T-helper 9 cell (primary cell): ENCODE measurements around the gene LYPLA2.
A peak's percentile ranks its signal among the peaks of the same experiment; 100 is the strongest.
"Not testable (repeated sequence)": the region's sequence is repeated elsewhere in the genome, so short reads cannot be mapped to it uniquely, and the experiment has no call there.

Experiments used
- DNase-seq: peaks from one replicate; pipeline ENCODE4 v3.0.0-alpha.2; 2020

Gene LYPLA2

DNA sequence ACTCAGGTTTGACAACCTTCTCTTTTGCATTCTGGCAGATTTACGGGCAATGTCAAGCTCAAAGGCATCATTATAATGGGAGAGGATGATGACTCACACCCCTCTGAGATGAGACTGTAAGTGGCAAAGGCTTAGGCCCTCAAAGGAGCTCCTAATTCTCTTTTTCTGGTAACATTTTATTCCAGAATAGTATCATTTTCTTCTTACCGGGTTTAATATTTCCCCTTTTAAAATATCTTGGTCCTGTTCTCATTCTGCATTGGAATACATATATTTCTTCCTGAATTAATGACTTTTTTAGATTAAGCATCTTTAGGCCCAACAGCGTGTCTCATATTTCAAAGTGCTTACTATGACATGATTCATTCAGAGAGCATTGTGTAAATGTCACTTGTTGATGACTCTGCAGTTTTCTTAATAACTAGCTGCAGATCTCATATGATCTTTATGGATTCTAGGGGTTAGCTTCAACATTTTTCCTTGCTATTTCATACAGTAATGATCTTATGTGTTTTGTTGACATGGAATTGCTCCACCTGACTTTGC, 11.0 kb upstream of the LYPLA2 start:
- no peak for DNase-seq

DNA sequence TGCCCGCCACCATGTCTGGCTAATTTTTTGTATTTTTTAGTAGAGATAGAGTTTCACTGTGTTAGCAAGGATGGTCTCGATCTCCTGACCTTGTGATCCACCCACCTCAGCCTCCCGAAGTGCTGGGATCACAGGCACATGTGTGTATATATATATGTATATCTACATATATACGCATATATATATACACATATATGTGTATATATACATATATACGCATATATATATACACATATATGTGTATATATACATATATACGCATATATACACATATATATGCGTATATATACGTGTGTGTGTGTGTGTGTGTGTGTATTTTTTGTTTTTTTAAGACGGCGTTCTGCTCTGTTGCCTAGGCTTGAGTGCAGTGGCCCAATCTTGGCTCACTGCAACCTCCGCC, 7.8 kb upstream of the LYPLA2 start:
- not testable (repeated sequence) for DNase-seq

DNA sequence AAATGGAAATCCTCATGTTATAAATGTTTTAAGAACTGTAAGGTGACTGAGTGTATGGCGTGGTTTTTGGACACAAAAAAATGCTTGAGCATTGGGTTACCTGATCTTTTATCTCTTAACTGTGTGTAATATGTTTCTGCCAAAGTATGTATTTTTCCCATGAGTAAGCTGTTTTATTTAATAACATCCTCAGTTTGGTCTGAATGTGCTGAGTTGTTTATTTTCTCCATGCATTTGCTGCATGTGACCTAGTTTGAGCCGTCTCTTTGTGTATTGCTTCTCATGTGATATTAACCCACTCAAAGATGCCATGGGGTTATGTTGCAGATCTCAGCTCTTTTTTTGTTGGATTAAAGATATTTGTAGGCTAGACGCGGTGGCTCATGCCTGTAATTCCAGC, 6.1 kb upstream of the LYPLA2 start:
- DNase-seq, result no peak

DNA sequence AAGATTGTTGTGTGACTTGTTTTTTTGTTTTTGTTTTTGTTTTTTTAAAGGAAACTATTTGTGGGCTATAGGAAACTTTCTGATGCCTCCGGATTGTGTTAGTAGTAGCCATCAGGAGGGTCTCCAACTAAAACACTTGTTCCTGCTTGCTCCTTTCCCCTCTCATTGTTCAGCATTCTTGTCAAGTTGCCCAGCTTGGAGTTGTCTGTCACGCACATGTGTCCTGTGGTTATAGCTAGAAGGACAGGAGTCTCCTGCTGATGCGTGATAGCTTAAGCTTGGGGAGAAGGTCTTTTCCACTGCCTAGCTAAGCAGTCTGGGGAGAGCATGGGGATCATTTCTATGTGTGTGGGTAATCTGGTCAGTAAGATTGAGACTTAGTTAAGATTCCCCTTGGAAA, 3.2 kb upstream of the LYPLA2 start:
- DNase-seq, result no peak

DNA sequence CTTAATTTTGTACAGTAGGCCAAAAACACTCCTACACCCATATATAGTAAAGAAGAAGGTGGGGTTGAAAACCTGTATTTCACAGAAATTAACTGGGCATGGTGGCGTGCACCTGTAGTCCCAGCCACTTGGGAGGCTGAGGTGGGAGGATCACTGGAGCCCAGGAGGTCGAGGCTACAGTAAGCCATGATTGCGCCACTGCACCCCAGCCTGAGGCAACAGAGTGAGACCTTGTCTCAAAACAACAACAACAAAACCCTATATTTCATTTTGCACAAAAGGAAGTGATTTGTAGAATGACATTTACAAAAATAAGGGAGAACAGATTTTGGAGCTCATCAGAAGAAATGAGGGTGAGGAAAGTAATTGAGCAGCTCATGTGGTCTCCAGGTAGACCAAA, 2.2 kb upstream of the LYPLA2 start:
- DNase-seq, result no peak

DNA sequence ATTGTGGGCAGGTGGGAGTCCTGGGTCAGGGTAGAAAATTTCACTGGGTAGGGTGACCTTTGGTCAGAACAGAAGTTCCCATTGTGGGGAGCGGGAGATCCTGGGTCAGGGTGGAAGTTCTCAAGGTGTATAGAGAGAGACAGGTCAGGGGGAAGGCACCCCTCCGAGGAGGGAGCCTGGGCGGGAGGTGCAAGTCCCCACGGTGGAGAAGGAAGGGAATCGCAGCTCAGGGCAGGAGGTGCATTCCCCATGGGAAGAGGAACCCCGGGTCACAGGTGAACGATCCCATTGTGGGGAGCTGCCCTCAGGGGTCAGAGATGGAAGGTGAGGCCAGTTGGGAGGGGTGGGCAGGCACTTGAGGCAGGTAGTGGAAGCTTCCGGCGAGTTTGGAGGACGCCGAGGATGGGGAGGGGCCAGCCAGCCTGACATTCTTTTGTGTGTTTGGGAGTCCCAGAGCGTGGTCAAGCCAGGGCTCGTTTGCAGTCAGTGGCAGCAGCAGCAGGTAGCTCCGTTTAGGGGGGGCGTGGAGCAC, 637 bp downstream of the LYPLA2 start:
- DNase-seq, result no peak

DNA sequence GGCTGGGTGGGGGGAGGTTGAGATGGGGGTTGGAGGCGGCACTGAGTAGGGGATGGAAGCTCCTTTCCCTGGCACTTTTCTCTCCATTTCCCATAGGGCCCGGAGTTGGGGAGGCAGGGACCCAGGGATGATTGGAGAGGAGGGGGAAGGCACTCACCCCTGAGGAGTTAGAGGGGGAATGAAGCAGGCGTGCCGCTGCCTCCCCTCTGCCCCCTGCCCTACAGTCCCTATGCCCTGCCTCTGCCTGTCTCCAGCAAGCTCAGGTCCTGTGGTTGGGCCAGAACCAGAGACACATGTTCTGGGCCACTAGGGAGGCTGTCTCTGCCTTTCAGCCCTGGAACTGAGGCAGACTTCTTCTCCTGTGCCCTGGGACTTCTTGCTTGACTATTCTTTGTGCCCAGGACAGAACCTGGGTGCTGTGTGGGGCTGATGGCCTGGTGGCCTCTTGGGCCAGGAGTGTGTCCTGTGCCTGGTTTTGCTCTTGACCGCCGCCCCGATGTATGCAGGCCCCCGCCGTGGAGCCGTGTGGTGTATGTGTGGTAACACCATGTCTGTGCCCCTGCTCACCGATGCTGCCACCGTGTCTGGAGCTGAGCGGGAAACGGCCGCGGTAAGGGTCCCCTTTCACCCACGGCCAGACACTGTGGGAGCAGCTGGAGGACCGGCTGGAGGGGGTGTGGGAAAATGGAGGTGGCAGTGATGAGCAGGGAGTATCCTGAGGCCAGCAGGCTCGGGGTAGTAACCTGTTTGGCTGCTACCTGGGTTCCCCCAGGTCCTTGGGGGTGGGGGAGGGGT, 1.4 kb downstream of the LYPLA2 start:
- DNase-seq, result no peak

DNA sequence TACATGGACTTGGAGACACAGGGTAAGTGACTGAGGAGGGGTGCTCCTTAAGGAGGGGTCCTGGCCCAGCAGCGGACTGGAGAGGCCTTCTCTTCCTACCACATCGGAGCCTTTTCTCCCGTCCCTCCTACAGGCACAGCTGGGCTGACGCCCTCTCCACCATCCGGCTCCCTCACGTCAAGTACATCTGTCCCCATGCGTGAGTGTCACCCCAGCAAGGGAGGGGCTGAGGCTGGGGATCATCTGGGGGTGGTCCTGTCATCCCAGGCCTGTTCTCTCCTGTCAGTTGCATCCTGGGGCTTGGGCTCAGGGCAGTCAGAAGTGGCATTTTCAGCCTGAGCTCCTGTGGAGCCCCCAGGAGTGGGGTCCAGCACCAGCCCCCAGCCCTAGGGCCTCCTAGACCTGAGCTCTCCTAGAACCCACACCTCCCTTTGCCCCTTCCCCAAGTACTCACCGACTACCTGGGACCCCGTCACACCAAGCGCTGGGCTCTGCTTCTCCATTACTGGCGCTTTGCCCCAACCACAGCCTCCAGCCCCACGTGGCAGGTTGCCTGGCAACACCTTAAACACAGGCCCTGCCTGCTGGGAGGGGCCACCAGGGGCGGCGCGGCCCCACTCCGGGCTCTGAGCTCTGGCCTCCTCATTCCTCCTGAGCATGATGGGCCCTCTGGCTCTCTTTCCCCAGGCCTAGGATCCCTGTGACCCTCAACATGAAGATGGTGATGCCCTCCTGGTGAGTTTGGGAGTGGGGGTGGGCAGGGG, 2.3 kb downstream of the LYPLA2 start:
- DNase-seq, result no peak

DNA sequence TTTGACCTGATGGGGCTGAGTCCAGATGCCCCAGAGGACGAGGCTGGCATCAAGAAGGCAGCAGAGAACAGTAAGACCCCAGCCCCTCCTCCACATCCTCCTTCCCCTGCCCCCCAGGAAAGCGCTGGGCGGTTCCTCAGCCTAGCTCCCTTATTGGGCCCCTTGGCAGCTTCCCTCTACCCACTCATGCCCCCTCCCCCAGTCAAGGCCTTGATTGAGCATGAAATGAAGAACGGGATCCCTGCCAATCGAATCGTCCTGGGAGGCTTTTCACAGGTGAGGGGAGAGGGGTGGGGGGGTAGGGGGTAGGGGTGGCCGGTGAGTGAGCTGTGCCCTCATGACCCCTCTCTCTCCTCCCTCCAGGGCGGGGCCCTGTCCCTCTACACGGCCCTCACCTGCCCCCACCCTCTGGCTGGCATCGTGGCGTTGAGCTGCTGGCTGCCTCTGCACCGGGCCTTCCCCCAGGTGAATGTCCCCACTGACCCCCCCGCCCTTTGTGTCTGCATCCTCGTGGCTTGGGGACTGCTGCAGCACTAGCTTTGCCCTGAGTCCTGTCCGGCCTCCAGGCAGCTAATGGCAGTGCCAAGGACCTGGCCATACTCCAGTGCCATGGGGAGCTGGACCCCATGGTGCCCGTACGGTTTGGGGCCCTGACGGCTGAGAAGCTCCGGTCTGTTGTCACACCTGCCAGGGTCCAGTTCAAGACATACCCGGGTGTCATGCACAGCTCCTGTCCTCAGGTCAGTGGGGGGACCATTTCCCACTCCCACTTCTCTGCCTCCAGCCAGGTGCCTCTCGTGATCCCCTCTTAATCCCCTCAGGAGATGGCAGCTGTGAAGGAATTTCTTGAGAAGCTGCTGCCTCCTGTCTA, 3.2 kb downstream of the LYPLA2 start:
- DNase-seq, result no peak

DNA sequence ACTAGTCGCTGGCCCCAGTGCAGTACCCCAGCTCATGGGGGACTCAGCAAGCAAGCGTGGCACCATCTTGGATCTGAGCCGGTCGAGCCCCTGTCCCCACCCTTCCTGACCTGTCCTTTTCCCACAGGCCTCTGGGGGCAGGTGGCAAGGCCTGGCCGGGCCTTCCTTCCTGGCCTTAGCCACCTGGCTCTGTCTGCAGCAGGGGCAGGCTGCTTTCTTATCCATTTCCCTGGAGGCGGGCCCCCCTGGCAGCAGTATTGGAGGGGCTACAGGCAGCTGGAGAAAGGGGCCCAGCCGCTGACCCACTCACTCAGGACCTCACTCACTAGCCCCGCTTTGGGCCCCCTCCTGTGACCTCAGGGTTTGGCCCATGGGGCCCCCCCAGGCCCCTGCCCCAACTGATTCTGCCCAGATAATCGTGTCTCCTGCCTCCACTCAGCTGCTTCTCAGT, 3.8 kb downstream of the LYPLA2 start:
- not testable (repeated sequence) for DNase-seq

DNA sequence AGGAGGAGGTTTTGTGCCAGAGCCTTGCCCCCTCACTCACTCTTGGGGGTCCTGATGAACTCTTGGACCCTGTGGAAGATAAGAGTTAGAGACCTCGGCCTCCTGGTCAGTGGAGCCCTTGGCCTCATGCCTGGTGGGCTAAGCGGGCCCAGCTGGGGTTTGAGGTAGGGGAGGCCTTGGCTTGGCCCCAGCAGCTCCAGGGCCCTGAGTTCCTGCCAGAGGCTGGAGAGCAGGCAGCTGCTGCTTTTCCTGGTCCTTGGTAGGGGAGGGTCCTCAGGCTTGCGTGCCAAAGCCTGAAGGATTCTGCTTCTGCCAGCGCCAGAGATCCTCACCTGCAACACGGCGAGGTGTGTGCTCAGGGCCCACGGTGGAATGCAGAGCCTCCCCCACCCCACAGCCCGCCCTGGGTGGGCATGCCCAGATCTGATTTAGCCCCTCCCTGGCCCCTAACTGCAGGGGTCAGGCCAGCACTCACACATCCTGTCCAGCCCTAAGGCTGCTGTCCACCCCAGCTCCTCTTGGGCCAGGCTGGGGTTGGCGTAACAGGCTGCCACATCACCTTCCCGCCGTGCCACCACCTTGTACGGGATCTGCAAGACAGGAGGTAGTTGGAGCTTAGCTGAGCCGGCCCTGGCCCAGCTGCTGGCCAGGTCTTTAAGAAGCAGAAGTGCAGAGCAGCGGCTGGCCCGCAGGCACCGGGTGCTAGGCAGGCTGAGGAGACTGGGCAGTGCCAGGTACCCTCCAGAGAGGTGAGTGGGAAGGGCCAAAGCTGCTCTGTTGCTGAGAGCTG, 4.9 kb downstream of the LYPLA2 start:
- DNase-seq, result no peak

DNA sequence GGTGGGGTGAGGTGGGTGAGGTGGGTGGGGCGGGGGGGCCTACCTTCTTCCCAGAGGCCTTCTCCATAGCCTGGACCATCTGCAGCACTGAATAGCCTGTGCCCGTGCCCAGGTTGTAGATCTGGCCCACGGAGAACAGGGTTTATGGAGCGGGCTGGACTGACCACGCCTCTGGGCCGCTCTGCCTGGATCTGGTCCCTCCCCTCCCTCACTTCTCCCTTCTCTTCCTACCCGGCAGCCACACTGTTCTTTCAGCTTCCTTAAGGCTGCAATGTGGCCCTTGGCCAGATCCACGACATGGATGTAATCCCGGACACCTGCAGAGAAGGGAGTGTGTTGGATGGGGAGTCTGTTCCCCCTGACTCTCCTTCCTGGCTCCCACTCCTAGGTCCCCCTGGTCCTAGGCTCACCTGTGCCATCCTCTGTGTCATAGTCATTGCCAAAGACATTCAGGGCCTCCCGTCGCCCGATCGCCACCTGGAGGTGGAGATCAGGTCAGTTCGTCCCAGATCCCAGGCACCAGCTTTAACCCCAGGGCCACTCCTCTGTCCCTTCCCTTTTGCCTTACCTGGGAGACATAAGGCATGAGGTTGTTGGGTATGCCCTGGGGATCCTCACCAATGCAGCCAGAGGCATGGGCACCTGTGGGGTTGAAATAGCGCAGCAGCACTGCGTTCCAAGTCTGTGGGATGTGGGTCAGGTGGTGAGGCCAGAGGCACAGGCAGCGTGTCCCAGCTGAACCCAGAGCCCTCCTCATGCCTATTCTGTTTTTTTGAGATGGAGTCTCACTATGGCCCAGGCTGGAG, 5.7 kb downstream of the LYPLA2 start:
- no peak for DNase-seq

DNA sequence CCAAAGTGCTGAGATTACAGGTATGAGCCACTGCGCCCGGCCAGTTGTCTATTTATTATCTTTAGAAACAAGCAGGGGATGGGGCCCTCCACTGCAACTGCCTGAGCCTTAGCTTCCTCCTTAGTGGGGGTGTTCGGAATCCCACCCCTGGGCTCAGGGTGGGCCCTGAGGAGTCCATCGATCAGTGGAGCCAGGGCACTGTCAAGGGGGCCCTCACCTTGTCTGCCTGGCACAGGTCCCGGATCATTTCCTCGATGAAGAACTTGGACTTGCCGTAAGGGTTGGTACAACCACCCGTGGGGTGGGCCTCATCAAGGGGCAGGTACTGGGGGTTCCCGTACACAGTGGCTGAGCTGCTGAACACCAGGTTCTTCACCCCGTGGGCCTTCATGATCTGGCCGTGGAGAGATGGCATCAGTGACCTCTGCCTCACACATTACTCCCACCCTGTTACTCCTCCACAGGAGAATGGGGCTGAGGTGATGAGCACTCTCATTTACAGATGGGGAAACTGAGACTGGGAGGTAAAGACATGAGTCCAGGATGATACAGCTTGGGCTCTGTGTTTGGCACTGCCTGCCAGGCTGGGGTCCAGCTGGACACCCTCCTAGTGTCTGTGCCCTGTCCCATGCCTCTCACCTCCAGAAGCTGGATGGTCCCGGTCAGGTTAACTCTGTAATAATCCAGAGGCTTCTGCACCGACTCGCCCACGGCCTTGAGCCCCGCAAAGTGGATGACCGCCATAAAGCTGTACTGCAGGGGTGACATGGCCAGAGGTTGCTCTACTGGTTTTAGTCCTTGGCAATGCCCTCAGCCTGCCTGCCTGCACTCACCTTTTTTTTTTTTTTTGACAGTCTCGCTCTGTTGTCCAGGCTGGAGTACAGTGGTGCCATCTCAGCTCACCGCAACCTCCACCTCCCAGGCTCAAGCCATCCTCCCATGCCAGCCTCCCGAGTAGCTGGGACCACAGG, 6.8 kb downstream of the LYPLA2 start:
- no peak for DNase-seq

DNA sequence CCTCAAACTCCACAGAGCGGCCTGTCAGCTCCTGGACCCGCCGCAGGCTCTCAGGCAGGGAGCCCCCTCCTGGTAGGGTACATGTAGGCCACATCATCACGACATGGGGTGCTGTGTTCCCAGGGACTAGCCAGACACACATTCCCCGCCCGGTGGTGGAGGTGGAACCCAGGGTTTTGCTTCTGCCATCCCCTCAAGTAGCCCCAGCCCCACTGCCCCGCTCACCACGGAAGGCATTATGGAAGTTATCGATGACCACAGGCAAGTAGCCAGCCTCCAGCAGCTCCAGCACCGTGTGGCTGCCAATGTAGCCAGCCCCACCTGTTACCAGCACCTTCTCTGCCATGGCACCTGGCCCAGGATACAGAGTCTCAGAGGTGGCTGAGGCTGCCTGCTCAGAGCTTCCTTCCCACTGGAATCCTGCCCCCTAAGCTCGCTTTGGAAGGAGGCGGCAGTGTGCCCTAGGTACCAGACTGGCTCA, 7.8 kb downstream of the LYPLA2 start:
- DNase-seq, result no peak

DNA sequence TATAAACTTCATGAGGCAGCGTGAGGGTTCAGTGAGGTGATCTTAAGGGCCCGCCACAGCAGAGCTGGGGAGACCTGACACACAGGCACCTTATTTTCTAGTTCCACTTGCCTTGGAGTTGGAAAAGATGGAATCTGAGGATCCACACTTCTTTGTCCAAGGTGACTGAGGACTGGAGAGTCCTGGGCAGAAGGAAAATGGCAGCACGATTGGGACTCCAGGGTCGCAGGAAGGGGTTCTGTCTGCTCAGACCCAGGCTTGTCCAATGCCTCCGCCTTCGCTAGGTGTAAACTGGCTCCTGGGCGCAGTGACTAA, 8.3 kb downstream of the LYPLA2 start:
- DNase-seq, result no peak

DNA sequence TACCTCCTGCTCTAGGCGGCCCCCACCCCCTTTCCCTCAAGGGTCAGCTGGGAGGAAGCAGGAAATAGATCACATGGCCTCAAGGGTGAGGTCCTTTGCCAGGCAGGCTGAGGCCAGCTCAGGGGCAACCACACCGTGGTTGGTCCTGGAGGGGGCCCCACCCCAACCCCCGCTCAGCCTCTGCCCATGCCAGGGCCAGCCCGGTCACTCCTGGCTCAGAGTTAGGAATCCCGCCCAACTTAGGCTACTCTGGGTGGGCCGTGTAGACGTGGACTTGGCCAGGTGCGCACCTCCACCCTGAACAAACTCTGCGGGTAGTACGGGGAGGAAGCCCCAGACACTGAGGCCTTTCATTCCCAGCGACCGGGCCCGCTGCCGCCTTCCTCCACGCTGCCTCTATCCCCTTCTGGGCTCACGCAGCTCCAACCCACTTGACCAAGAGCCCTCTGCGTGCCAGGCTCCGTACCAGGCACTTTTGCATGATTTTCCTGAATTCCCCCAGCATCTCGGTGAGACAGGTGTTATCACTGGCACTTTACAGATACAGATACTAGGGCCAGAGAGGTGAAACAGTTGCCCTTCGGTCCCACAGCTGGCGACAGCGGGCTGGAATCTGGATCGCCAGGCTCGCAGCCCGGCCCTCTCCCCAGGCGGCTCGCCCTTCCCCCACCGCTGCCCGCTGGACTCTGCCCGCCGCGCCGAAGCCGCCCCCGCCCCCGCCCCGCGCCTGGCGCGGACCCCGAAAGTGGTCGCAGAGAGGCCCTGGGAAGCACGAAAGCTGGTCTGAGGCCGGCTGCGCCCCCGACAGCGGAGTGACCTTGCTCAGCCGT, 8.8 kb downstream of the LYPLA2 start:
- no peak for DNase-seq

DNA sequence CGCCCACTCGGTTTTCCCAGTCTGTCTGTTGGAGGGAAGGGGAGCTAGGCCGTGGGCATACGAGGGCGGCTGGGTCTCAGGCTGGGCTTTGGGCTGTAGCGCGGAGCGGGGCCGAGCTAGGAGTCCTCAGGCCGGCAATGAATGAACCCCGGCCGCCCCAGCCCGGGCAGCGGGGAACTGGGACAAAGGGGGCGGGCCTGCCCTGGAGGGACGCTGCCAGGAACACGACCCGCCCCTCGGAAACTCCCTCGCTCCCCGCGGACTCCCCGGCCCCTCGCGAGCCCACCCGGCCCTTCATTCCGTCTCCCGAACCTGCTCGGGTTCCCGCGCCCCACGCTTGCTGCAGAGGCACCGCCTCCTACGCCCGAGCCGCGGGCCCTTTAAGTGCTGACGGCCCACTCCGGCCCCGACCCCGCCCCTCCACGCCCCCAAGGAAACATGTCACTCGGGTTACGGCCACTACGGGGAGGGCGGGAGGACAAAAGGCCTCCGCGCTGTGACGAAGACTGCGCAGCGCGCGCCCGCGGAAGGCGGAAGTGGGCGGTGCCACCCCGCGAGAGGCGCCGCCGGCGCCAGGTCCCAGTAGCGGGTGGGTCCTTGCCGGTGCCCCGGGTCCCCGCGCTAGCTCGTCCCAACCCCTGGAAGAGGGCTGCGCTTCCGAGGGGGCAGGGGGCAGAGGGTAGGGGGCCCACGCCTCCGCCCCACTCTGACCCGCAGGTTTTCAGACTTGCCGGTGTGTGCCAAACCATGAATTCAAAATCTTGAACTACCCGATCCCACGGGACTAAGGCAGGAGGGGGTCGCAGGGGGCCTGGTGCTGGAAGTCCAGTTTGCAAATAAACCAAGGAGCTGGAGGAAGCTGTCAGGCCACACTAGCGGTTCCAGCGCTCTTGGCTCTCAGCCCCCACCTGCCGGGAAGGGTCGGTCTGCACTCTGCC, 9.7 kb downstream of the LYPLA2 start, which contains the start of gene GALE:
GALE (minus strand) TSS at position 355 of the 938 bp plus-strand sequence. CDS start 1,747 bp downstream, outside the sequence.
- peak; percentile 97 for DNase-seq
